HL-60 (cell line): ENCODE measurements around the gene EYS.

ENCODE experiments used
- DNase-seq, 2 experiments: peaks; one replicate each; pipeline ENCODE4 v3.0.0-alpha.2; 2010 to 2020; ENCODE audit warnings: low read depth in 1 of 2, low spot score in 1 of 2
- H3K27ac ChIP-seq: fragments of 250-450 bp; sonication (Bioruptor Pico); replicated peaks from 2 replicates; pipeline ENCODE4 v1.5.1; 2020; ENCODE audit warnings: mild to moderate bottlenecking, moderate library complexity
- H3K27me3 ChIP-seq: fragments of 250-450 bp; sonication (Bioruptor Pico); 2 replicates; pipeline ENCODE4 v1.5.1; 2021; ENCODE audit warnings: mild to moderate bottlenecking, moderate library complexity; ENCODE audit not compliant: insufficient read depth, poor library complexity, severe bottlenecking
- H3K4me3 ChIP-seq: replicated peaks from 2 replicates; pipeline ENCODE4 v1.5.1; 2011; ENCODE audit warnings: mild to moderate bottlenecking, control low read depth, low read length; ENCODE audit not compliant: insufficient read depth
- GABPA ChIP-seq: IDR thresholded peaks from 2 replicates; pipeline ENCODE4 v1.6.1; 2012; ENCODE audit warnings: low read depth
- POLR2AphosphoS5 ChIP-seq: IDR thresholded peaks from 2 replicates; pipeline ENCODE4 v1.6.1; 2012; ENCODE audit warnings: low read depth
- SPI1 ChIP-seq: IDR thresholded peaks from 2 replicates; pipeline ENCODE4 v1.6.1; 2012; ENCODE audit warnings: low read depth, mild to moderate bottlenecking, borderline replicate concordance
- TF ChIP-seq, protein P1 (sequence below): IDR thresholded peaks from one replicate; pipeline ENCODE4 v1.5.1; 2011; ENCODE audit warnings: low read length, control low read depth, inconsistent platforms; ENCODE audit not compliant: insufficient read depth
- TF ChIP-seq, protein P2 (sequence below): IDR thresholded peaks from 2 replicates; pipeline ENCODE4 v1.6.1; 2012; ENCODE audit warnings: low read depth; ENCODE audit not compliant: insufficient replicate concordance

The EYS gene

DNA sequence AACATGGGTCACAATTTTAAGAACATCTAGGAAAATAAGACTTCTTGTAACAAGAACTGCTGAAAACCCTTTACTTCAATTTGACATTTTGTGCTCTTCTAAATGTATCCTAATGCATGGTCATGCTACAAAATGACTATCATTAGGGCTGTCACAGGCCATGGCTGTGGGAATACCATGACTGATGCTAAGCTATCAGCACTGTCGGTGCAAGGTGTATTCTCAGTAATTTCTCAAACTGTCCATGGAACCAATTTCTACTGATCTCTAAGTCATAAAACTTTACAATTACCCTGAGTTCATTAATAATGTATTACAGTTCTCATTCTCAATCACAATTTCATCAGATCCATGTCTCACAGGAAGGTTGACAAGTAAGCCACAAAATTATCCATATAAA lies 625.3 kb downstream of the EYS start:
- Histone ChIP-seq H3K4me3 (no peak overlapping the region), H3K27me3 (no peaks in the 10 kb centered on the region), H3K27ac (no peak overlapping the region)
- no peak for DNase-seq
- TF ChIP-seq GABPA (no peak), POLR2AphosphoS5 (no peak), SPI1 (no peak)
- TF ChIP-seq, protein P1, sequence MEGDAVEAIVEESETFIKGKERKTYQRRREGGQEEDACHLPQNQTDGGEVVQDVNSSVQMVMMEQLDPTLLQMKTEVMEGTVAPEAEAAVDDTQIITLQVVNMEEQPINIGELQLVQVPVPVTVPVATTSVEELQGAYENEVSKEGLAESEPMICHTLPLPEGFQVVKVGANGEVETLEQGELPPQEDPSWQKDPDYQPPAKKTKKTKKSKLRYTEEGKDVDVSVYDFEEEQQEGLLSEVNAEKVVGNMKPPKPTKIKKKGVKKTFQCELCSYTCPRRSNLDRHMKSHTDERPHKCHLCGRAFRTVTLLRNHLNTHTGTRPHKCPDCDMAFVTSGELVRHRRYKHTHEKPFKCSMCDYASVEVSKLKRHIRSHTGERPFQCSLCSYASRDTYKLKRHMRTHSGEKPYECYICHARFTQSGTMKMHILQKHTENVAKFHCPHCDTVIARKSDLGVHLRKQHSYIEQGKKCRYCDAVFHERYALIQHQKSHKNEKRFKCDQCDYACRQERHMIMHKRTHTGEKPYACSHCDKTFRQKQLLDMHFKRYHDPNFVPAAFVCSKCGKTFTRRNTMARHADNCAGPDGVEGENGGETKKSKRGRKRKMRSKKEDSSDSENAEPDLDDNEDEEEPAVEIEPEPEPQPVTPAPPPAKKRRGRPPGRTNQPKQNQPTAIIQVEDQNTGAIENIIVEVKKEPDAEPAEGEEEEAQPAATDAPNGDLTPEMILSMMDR, result no peak
- TF ChIP-seq, protein P2, sequence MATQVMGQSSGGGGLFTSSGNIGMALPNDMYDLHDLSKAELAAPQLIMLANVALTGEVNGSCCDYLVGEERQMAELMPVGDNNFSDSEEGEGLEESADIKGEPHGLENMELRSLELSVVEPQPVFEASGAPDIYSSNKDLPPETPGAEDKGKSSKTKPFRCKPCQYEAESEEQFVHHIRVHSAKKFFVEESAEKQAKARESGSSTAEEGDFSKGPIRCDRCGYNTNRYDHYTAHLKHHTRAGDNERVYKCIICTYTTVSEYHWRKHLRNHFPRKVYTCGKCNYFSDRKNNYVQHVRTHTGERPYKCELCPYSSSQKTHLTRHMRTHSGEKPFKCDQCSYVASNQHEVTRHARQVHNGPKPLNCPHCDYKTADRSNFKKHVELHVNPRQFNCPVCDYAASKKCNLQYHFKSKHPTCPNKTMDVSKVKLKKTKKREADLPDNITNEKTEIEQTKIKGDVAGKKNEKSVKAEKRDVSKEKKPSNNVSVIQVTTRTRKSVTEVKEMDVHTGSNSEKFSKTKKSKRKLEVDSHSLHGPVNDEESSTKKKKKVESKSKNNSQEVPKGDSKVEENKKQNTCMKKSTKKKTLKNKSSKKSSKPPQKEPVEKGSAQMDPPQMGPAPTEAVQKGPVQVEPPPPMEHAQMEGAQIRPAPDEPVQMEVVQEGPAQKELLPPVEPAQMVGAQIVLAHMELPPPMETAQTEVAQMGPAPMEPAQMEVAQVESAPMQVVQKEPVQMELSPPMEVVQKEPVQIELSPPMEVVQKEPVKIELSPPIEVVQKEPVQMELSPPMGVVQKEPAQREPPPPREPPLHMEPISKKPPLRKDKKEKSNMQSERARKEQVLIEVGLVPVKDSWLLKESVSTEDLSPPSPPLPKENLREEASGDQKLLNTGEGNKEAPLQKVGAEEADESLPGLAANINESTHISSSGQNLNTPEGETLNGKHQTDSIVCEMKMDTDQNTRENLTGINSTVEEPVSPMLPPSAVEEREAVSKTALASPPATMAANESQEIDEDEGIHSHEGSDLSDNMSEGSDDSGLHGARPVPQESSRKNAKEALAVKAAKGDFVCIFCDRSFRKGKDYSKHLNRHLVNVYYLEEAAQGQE, result no peak

DNA sequence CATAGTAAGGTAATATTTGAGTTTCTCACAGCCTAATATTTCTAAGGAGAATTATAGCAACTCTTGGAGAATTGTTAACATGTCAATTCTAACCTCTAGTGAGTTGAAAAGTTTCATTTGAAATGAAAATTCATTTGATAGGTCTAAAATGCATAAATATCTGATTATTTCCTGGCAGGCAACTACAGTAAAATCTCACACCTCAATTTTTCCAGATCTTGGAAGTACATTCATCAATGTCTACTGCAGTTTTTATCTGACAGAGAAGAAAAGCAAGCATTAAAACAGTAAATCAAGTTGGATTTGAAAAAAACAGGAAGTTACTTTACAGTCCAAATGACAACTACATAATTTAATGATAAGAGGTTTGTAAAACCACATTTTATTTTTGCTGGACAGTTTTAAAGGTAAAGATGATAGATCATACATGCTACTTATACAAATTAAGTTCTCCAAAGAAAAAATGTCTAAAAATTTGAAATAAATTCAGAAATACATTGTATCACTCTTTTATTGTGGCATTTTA lies 631.3 kb downstream of the EYS start:
- no peak overlapping the region for H3K4me3 ChIP-seq
- no peak for TF ChIP-seq SPI1
- TF ChIP-seq, protein P1, result no peak
- no peak for TF ChIP-seq GABPA
- TF ChIP-seq, protein P2, result no peak
- TF ChIP-seq POLR2AphosphoS5, result no peak
- H3K27me3 ChIP-seq, result no peaks in the 10 kb centered on the region
- H3K27ac ChIP-seq, result no peak overlapping the region
- DNase-seq, result no peak

DNA sequence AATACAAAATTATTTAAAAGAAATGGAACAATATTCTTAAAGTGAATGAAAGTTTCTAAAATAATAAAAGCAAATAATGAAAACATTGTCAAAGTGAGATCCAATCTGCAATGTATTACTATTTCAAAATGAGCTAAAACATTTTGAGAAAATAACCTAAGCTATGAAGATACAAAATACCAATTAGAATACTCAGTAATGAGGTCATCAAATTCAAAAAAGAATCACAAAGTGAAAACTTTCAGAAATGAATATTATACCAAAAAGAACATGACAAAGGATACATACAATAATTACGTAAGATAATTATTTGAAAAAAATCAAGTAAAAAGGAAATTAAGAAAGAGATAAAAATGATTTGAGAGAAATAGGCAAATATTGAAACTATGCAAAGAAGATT lies 634.5 kb downstream of the EYS start:
- no peak overlapping the region for H3K4me3 ChIP-seq
- no peak for DNase-seq
- TF ChIP-seq GABPA, result no peak
- TF ChIP-seq POLR2AphosphoS5, result no peak
- TF ChIP-seq SPI1, result no peak
- no peaks in the 10 kb centered on the region for H3K27me3 ChIP-seq
- H3K27ac ChIP-seq, result no peak overlapping the region

DNA sequence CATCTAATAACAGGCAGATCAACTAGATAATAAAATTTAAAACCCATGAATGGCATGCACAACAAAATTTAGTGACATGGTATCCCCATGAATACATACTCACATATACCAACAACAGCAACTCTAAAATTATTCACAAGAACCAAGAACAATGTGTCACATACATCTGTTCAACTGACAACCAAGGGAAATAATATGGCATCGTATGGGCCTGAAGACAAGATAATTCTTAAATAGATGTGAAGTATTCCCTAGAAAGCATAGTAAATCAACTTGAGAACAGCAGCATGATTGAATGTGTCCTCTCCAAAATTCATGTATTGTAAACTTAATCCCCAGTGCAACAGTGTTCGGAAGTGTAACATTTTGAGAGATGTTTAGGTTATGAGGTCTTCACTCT lies 635.5 kb downstream of the EYS start:
- TF ChIP-seq SPI1 (no peak), GABPA (no peak)

DNA sequence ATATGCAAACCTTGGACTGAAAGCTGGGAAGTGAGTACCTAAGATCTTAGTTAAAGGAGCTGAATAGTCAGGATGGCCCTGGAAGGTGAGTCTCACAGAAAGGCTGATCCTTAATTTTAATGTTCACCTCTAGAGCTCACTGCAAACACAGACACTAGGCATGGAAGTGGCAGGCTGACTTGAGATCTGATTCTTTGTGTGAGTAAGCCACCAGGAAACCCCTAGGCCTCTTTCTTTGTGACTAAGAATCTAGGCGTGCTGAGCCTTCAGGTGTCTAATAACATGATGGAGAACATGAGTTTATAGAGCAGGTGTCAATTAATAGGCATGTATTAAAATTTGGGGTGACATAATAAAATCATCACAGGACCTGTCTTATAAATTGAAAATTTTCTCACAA lies 642.2 kb downstream of the EYS start:
- H3K27ac ChIP-seq, result no peak overlapping the region
- no peak overlapping the region for H3K4me3 ChIP-seq
- DNase-seq, result no peak
- no peaks in the 10 kb centered on the region for H3K27me3 ChIP-seq
- TF ChIP-seq SPI1, result no peak
- TF ChIP-seq, protein P2, result no peak
- TF ChIP-seq, protein P1, result no peak
- no peak for TF ChIP-seq POLR2AphosphoS5
- no peak for TF ChIP-seq GABPA

More for the DNA sequence above, 635.5 kb downstream of the EYS start:
- no peak for DNase-seq
- H3K4me3 ChIP-seq, result no peak overlapping the region
- H3K27me3 ChIP-seq, result no peaks in the 10 kb centered on the region
- no peak overlapping the region for H3K27ac ChIP-seq
